Measurements from ENCODE around the gene ITCH.
A peak's percentile ranks its signal among the peaks of the same experiment; 100 is the strongest.
"Not testable (repeated sequence)": the region's sequence is repeated elsewhere in the genome, so short reads cannot be mapped to it uniquely, and the experiment has no call there.

Gene ITCH

DNA sequence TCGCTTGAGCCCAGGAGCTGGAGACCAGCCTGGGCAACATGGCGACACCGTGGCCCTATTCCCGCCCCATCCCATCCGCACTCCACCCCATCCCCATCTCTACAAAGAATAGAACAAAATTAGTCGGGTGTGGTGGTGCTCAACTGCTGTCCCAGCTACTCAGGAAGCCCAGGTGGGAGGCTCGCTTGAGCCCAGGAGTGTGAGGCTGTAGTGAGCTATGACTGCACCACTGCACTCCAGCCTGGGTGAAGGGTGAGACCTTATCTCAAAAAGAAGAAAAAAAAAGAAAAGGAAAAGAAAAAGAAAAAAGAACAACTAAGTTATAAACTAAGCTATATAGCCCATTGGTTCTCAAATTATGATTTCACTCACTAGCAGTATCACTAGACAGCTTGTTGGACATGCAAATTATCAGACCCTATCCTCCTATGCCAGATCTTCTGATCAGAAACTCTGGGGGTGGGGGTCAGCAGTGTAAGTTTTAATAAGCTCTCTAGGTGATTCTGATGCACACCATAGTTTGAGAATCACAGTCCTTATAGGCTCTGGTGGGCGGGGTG, 491 bp upstream of the ITCH start:
- Histone ChIP-seq H3K36me3 (ENCODE audit: control insufficient read depth, insufficient read depth, low read length) (no peaks in the 10 kb centered on the region; the same call in 1 of the 2 replicates), H3K4me1 (ENCODE audit: control insufficient read depth, insufficient read depth, low read length) (peaks cover 4% of the 10 kb centered on the region), H3K9me3 (ENCODE audit: control insufficient read depth, insufficient read depth, low read length) (no peaks in the 10 kb centered on the region), H3K27ac (ENCODE audit: low read length) (no peak overlapping the region), H3K27me3 (ENCODE audit: control insufficient read depth, insufficient read depth, low read length) (no peaks in the 10 kb centered on the region), H3K4me3 (ENCODE audit: low read length) (no peak overlapping the region)
- DNase-seq (ENCODE audit: low read depth, low spot score), result no peak
- WGBS (ENCODE audit: insufficient coverage, insufficient read length), result no CpG with 5 or more reads among the region's 8 CpGs

DNA sequence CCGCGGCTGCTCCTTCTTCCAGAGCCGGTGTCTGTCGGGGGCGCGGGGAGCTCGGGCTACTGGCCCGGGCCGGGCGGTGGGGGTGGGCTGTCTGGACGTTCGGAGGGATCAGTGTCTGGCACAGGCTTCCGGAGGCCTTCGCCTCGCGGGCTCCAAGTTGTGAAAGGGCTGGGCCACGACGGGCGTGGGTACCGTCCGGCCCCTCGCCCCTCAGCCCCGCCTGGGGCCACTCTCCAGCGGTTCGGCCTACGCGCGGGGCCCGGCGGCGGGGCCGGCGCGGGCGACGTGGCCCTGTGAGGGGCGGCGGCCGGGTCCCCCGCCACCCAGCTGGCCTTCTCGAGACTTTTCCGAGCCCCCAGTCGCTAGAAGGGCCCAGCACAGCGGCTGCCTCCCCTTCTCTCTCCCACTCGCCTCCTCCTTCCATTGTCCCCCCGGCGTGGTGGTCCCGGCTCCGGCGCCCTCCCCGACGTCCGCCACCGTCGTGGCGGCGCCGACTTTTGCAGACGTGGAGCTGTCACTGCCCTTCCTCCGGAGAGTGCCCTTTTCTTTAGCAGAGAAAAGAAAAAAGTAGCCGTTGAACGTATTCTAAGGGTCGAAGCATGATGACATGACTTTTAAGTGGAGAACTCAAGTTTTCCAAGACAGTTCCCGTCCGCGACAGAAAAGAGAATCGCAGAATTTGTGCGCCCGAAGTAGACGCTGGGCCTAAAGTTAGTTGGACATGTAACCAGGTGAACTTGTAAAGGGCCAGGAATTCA, 571 bp downstream of the ITCH start:
- Histone ChIP-seq H3K4me1 (ENCODE audit: control insufficient read depth, insufficient read depth, low read length) (peaks cover 4% of the 10 kb centered on the region), H3K4me3 (ENCODE audit: low read length) (peak overlapping the region; percentile 62), H3K27me3 (ENCODE audit: control insufficient read depth, insufficient read depth, low read length) (no peaks in the 10 kb centered on the region), H3K27ac (ENCODE audit: low read length) (no peak overlapping the region), H3K36me3 (ENCODE audit: control insufficient read depth, insufficient read depth, low read length) (no peaks in the 10 kb centered on the region; the same call in 1 of the 2 replicates), H3K9me3 (ENCODE audit: control insufficient read depth, insufficient read depth, low read length) (no peaks in the 10 kb centered on the region)
- DNase-seq (ENCODE audit: low read depth, low spot score), result no peak
- no CpG with 5 or more reads among the region's 70 CpGs for WGBS (ENCODE audit: insufficient coverage, insufficient read length)

DNA sequence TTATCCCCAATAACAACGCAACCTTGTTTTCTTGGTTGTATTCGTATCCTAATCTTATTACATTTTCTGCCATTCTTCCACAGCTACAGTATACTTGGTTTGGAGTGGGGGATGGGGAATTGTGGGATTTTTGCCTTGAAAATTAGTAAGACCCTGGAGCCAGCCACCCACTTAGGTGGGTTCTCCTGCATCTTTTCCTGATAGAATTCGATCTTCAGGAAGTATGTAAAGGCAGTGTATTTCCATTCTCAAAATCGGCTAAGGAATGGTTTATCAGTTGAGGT, 1.1 kb downstream of the ITCH start:
- no peak for DNase-seq (ENCODE audit: low read depth, low spot score)
- no peak overlapping the region for H3K27ac ChIP-seq (ENCODE audit: low read length)
- WGBS (ENCODE audit: insufficient coverage, insufficient read length), result no CpG with 5 or more reads among the region's 4 CpGs
- peak overlapping the region; percentile 62; the same call in 1 of the 2 replicates for H3K4me3 ChIP-seq (ENCODE audit: low read length)
- H3K4me1 ChIP-seq (ENCODE audit: control insufficient read depth, insufficient read depth, low read length), result peaks cover 4% of the 10 kb centered on the region
- no peaks in the 10 kb centered on the region for H3K9me3 ChIP-seq (ENCODE audit: control insufficient read depth, insufficient read depth, low read length)
- no peaks in the 10 kb centered on the region for H3K27me3 ChIP-seq (ENCODE audit: control insufficient read depth, insufficient read depth, low read length)
- no peaks in the 10 kb centered on the region; the same call in 1 of the 2 replicates for H3K36me3 ChIP-seq (ENCODE audit: control insufficient read depth, insufficient read depth, low read length)

DNA sequence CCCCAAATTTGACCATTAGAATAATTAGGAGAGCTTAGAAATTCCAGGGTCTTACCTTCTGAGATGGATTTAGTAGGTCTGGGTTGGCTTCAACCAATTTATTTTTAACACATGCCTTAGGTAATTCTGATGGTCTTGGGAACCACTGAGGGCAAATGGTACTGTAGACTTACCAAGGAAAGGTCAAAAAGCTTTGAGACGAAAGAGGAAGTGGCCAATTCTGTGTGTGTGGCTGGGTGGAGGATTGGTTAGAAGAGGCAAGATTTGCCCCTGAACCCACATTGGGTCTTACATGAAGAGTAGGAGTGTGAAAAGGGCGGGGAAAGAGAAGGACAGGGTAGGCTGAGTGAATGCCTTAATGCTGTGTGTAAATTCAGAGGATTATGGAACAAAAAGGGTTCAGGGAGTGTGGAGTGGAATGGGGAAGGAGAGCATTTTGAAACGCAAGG, 2.7 kb downstream of the ITCH start:
- no peak for DNase-seq (ENCODE audit: low read depth, low spot score)
- Histone ChIP-seq H3K4me1 (ENCODE audit: control insufficient read depth, insufficient read depth, low read length) (peaks cover 4% of the 10 kb centered on the region), H3K27me3 (ENCODE audit: control insufficient read depth, insufficient read depth, low read length) (no peaks in the 10 kb centered on the region), H3K27ac (ENCODE audit: low read length) (no peak overlapping the region), H3K4me3 (ENCODE audit: low read length) (no peak overlapping the region), H3K9me3 (ENCODE audit: control insufficient read depth, insufficient read depth, low read length) (no peaks in the 10 kb centered on the region), H3K36me3 (ENCODE audit: control insufficient read depth, insufficient read depth, low read length) (peaks cover 3% of the 10 kb centered on the region; the same call in 1 of the 2 replicates)
- no CpG with 5 or more reads among the region's 3 CpGs for WGBS (ENCODE audit: insufficient coverage, insufficient read length)

DNA sequence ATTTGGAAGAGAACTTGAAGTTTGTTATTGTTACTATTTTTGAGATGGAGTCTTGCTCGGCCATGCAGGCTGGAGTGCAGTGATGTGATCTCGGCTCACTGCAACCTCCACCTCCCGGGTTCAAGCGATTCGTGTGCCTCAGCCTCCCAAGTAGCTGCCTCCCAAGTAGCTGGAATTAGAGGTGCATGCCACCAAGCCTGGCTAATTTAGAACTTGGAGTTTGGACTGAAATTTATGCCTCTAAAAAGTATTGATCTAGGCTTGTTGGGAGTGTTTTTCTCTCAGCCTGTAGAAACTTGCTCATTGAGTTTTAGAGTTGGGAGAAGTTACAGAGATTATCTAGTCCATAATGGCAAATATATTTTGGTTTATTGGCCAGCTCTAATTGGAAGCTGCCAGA, 4.1 kb downstream of the ITCH start:
- Histone ChIP-seq H3K4me1 (ENCODE audit: control insufficient read depth, insufficient read depth, low read length) (peaks cover 4% of the 10 kb centered on the region), H3K36me3 (ENCODE audit: control insufficient read depth, insufficient read depth, low read length) (peaks cover 3% of the 10 kb centered on the region; the same call in 1 of the 2 replicates), H3K9me3 (ENCODE audit: control insufficient read depth, insufficient read depth, low read length) (no peaks in the 10 kb centered on the region), H3K27me3 (ENCODE audit: control insufficient read depth, insufficient read depth, low read length) (no peaks in the 10 kb centered on the region), H3K4me3 (ENCODE audit: low read length) (no peak overlapping the region), H3K27ac (ENCODE audit: low read length) (no peak overlapping the region)
- WGBS (ENCODE audit: insufficient coverage, insufficient read length), result no CpG with 5 or more reads among the region's 5 CpGs
- DNase-seq (ENCODE audit: low read depth, low spot score), result no peak

DNA sequence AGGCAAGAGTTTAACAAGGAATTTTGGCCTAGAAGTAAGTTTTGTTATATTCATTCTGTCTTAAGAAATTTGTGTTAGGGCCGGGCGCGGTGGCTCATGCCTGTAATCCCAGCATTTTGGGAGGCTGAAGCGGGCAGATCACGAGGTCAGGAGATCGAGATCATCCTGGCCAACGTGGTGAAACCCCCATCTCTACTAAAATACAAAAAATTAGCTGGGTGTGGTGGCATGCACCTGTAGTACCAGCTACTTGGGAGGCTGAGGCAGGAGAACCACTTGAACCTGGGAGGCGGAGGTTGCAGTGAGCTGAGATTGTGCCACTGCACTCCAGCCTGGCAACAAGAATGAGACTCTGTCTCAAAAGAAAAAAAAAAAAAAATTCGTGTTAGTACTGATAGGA, 4.8 kb downstream of the ITCH start:
- not testable (repeated sequence) for H3K27ac ChIP-seq (ENCODE audit: low read length); H3K9me3 ChIP-seq (ENCODE audit: control insufficient read depth, insufficient read depth, low read length); H3K4me3 ChIP-seq (ENCODE audit: low read length); H3K4me1 ChIP-seq (ENCODE audit: control insufficient read depth, insufficient read depth, low read length); H3K27me3 ChIP-seq (ENCODE audit: control insufficient read depth, insufficient read depth, low read length); H3K36me3 ChIP-seq (ENCODE audit: control insufficient read depth, insufficient read depth, low read length); DNase-seq (ENCODE audit: low read depth, low spot score)
- WGBS (ENCODE audit: insufficient coverage, insufficient read length), result no CpG with 5 or more reads among the region's 9 CpGs

DNA sequence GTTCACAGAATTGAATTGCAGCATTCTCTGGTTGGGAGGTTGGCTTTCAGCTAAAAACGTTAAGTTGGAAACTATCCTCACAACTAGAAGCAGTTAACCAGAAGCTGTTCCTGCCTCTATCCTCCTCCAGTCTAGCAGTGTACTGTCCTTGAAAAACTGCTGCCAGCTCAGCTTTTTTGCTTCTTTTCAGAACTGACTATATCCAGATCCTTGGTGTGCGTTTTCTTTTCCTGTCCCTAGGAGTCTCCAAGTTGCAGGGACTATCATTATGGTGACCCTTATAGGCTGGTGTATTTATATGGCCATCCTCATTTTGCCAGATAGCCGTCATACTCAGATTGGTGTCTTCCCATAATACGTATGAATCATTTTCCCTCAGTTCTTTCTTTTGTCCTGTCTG, 5.5 kb downstream of the ITCH start:
- no CpG with 5 or more reads among the region's 4 CpGs for WGBS (ENCODE audit: insufficient coverage, insufficient read length)
- DNase-seq (ENCODE audit: low read depth, low spot score), result no peak
- Histone ChIP-seq H3K27me3 (ENCODE audit: control insufficient read depth, insufficient read depth, low read length) (no peaks in the 10 kb centered on the region), H3K36me3 (ENCODE audit: control insufficient read depth, insufficient read depth, low read length) (peaks cover 5% of the 10 kb centered on the region; the same call in 1 of the 2 replicates), H3K4me3 (ENCODE audit: low read length) (no peak overlapping the region), H3K4me1 (ENCODE audit: control insufficient read depth, insufficient read depth, low read length) (peaks cover 2% of the 10 kb centered on the region; the same call in 1 of the 2 replicates), H3K9me3 (ENCODE audit: control insufficient read depth, insufficient read depth, low read length) (no peaks in the 10 kb centered on the region), H3K27ac (ENCODE audit: low read length) (no peak overlapping the region)

DNA sequence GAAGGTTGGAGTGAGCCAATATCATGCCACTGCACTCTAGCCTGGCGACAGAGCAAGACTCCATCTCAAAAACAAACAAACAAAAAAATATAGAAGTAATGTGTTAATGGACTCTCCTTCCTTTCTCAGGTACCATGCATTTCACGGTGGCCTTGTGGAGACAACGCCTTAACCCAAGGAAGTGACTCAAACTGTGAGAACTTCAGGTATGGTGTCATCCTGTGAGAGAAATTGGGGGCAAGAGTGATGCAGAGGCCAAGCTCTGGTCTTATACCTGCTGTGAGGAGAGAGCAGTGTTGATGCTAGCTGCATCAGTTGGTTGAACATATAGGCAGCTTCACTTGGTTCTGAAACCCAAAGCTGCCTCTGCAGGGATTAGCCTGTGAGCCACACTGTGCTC, 6.2 kb downstream of the ITCH start:
- no peak for DNase-seq (ENCODE audit: low read depth, low spot score)
- H3K4me3 ChIP-seq (ENCODE audit: low read length), result no peak overlapping the region
- H3K27ac ChIP-seq (ENCODE audit: low read length), result no peak overlapping the region
- H3K4me1 ChIP-seq (ENCODE audit: control insufficient read depth, insufficient read depth, low read length), result peaks cover under 1% of the 10 kb centered on the region; the same call in 1 of the 2 replicates
- no CpG with 5 or more reads among the region's 3 CpGs for WGBS (ENCODE audit: insufficient coverage, insufficient read length)
- H3K27me3 ChIP-seq (ENCODE audit: control insufficient read depth, insufficient read depth, low read length), result no peaks in the 10 kb centered on the region
- no peaks in the 10 kb centered on the region for H3K9me3 ChIP-seq (ENCODE audit: control insufficient read depth, insufficient read depth, low read length)
- H3K36me3 ChIP-seq (ENCODE audit: control insufficient read depth, insufficient read depth, low read length), result peaks cover 5% of the 10 kb centered on the region; the same call in 1 of the 2 replicates

DNA sequence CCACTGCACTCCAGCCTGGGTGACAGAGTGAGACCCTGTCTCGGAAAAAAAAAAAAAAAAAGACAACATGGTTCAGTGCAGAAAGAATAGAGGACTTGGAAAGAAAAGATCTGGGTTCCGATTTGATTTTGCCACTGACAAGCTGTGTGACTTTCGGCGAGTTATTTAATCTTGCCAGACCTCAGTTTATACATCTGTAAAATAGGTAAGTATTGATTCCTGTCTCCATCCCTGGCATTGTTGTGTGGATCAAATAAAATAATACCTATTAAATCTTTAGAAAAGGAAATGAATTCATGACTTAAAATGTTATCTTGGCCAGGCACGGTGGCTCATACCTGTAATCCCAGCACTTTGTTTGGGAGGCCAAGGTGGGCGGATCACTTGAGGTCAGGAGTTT, 7.0 kb downstream of the ITCH start:
- H3K4me1 ChIP-seq (ENCODE audit: control insufficient read depth, insufficient read depth, low read length), result no peaks in the 10 kb centered on the region
- DNase-seq (ENCODE audit: low read depth, low spot score), result no peak
- no peaks in the 10 kb centered on the region for H3K27me3 ChIP-seq (ENCODE audit: control insufficient read depth, insufficient read depth, low read length)
- no CpG with 5 or more reads among the region's 6 CpGs for WGBS (ENCODE audit: insufficient coverage, insufficient read length)
- H3K27ac ChIP-seq (ENCODE audit: low read length), result no peak overlapping the region
- no peak overlapping the region for H3K4me3 ChIP-seq (ENCODE audit: low read length)
- peaks cover 5% of the 10 kb centered on the region; the same call in 1 of the 2 replicates for H3K36me3 ChIP-seq (ENCODE audit: control insufficient read depth, insufficient read depth, low read length)
- H3K9me3 ChIP-seq (ENCODE audit: control insufficient read depth, insufficient read depth, low read length), result no peaks in the 10 kb centered on the region

DNA sequence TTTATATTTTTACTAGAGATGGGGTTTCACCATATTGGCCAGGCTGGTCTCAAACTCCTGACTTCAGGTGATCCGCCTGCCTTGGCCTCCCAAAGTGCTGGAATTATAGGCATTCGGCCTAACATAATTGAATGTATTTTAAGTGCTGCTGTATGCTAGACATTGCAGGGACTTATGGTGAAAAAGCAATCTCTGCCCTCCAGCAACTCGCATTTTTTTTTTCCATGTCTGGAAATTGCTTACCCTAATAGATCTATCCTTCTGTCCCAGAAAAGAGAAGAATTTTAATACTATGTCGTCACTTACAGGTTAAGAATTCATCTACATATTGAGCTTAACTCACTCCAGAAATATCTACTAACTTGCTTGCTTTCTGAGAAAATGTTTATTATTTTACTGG, 10.4 kb downstream of the ITCH start:
- H3K9me3 ChIP-seq (ENCODE audit: control insufficient read depth, insufficient read depth, low read length), result no peaks in the 10 kb centered on the region
- H3K4me3 ChIP-seq (ENCODE audit: low read length), result no peak overlapping the region
- no CpG with 5 or more reads among the region's 4 CpGs for WGBS (ENCODE audit: insufficient coverage, insufficient read length)
- H3K27ac ChIP-seq (ENCODE audit: low read length), result no peak overlapping the region
- H3K36me3 ChIP-seq (ENCODE audit: control insufficient read depth, insufficient read depth, low read length), result 0 out of 2 replicates have a peak, but pooled peaks cover 5% of the 10 kb centered on the region
- DNase-seq (ENCODE audit: low read depth, low spot score), result no peak
- no peaks in the 10 kb centered on the region for H3K27me3 ChIP-seq (ENCODE audit: control insufficient read depth, insufficient read depth, low read length)
- H3K4me1 ChIP-seq (ENCODE audit: control insufficient read depth, insufficient read depth, low read length), result no peaks in the 10 kb centered on the region

All from iPS DF 6.9 (cell line).